ENCODE results near the gene HS3ST4. TPM values are rescaled to one million over a fixed set of nuclear protein-coding genes. Genes with fewer than 3 reads are reported as not detected.

Gene HS3ST4
- total RNA-seq, 1 experiment from 2014 or later = not detected

- DNase-seq (ENCODE audit: low read depth, low spot score) = no peak
- H3K27me3 ChIP-seq (ENCODE audit: control insufficient read depth, insufficient read depth, low read length) = peaks cover 4% of the 10 kb centered on the region; the same call in 1 of the 2 replicates
- intact Hi-C loops (cut with micrococcal nuclease; ENCODE audit: unreplicated experiment) = no loop called here
- POLR2A ChIA-PET = no interaction called here
- H3K36me3 ChIP-seq (ENCODE audit: control insufficient read depth, insufficient read depth, low read length) = no peaks in the 10 kb centered on the region
- no peak for ATAC-seq
- no peak overlapping the region for H3K27ac ChIP-seq (ENCODE audit: low read length)
- BruUV-seq (replicated peaks) = no TSS peak
- in situ Hi-C loops (cut with HindIII; ENCODE audit: low pct_unique_long_range_greater_than_20kb, low sequenced_read_pairs) = no loop called here
- CTCF ChIA-PET = no interaction called here
- H3K9me3 ChIP-seq (ENCODE audit: control insufficient read depth, insufficient read depth, low read depth, low read length) = no peaks in the 10 kb centered on the region
- TF ChIP-seq TCF7L2 (IDR thresholded peaks at IDR 0.05; ENCODE audit: low read depth, low read length) = no peak
- TF ChIP-seq POLR2AphosphoS5 (IDR thresholded peaks at IDR 0.05; ENCODE audit: low read depth, low read length) = no peak
- no peak for TF ChIP-seq CTCF (IDR thresholded peaks at IDR 0.05)
- no peak for TF ChIP-seq REST (IDR thresholded peaks at IDR 0.05; ENCODE audit: insufficient read depth in 1 of 2, low read depth in 2 of 2, low read length in 1 of 2)
- TF ChIP-seq SIN3A (IDR thresholded peaks at IDR 0.05; ENCODE audit: borderline replicate concordance, insufficient read depth, low read depth, low read length) = no peak
- H3K4me1 ChIP-seq (ENCODE audit: control insufficient read depth, insufficient read depth, low read length) = no peaks in the 10 kb centered on the region
- no peak overlapping the region for H3K4me3 ChIP-seq (ENCODE audit: low read depth in 2 of 2, low read length in 2 of 2)
Measured at GRCh38 chr16:25735645-25736044, 43.9 kb downstream of the HS3ST4 start.

- DNase-seq (ENCODE audit: low read depth, low spot score) (no peak), ATAC-seq (no peak)
- ChIA-PET POLR2A (no interaction called here), CTCF (no interaction called here)
- no TSS peak for BruUV-seq (replicated peaks)
- intact Hi-C loops (cut with micrococcal nuclease; ENCODE audit: unreplicated experiment) (no loop called here), in situ Hi-C loops (cut with HindIII; ENCODE audit: low pct_unique_long_range_greater_than_20kb, low sequenced_read_pairs) (no loop called here)
- peak; percentile 87 to 91 for TF ChIP-seq REST (IDR thresholded peaks at IDR 0.05; ENCODE audit: insufficient read depth in 1 of 2, low read depth in 2 of 2, low read length in 1 of 2)
- TF ChIP-seq SIN3A (IDR thresholded peaks at IDR 0.05; ENCODE audit: borderline replicate concordance, insufficient read depth, low read depth, low read length) = no peak
- H3K27me3 ChIP-seq (ENCODE audit: control insufficient read depth, insufficient read depth, low read length) = no peaks in the 10 kb centered on the region
- no peaks in the 10 kb centered on the region for H3K9me3 ChIP-seq (ENCODE audit: control insufficient read depth, insufficient read depth, low read depth, low read length)
- no peaks in the 10 kb centered on the region for H3K4me1 ChIP-seq (ENCODE audit: control insufficient read depth, insufficient read depth, low read length)
- H3K36me3 ChIP-seq (ENCODE audit: control insufficient read depth, insufficient read depth, low read length) = no peaks in the 10 kb centered on the region
- H3K4me3 ChIP-seq (ENCODE audit: low read depth in 2 of 2, low read length in 2 of 2) = no peak overlapping the region
- H3K27ac ChIP-seq (ENCODE audit: low read length) = no peak overlapping the region
Measured at GRCh38 chr16:25747160-25747758, 55.5 kb downstream of the HS3ST4 start.

Measured in Panc1 (cell line).